A172 (cell line): ENCODE data around the gene TRIM27. TPM values are rescaled to one million over a fixed set of nuclear protein-coding genes. Genes with fewer than 3 reads are reported as not detected.
"Not testable (repeated sequence)": the region's sequence is repeated elsewhere in the genome, so short reads cannot be mapped to it uniquely, and the experiment has no call there.

Experiments
- DNase-seq: peaks from one replicate; pipeline ENCODE4 v3.0.0-alpha.2; 2015; ENCODE audit warnings: low spot score
- total RNA-seq: library from RNA; depleted of rRNA; stranded (reverse); fragments of >200 nt; shearing (Covaris generic); gene quantifications from 2 replicates; pipeline ENCODE4 v1.2.3, GENCODE V29; 2014; rRNA removed

Gene TRIM27, protein sequence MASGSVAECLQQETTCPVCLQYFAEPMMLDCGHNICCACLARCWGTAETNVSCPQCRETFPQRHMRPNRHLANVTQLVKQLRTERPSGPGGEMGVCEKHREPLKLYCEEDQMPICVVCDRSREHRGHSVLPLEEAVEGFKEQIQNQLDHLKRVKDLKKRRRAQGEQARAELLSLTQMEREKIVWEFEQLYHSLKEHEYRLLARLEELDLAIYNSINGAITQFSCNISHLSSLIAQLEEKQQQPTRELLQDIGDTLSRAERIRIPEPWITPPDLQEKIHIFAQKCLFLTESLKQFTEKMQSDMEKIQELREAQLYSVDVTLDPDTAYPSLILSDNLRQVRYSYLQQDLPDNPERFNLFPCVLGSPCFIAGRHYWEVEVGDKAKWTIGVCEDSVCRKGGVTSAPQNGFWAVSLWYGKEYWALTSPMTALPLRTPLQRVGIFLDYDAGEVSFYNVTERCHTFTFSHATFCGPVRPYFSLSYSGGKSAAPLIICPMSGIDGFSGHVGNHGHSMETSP
- total RNA-seq, result 59.1 and 66.4 TPM in 2 replicates

DNA sequence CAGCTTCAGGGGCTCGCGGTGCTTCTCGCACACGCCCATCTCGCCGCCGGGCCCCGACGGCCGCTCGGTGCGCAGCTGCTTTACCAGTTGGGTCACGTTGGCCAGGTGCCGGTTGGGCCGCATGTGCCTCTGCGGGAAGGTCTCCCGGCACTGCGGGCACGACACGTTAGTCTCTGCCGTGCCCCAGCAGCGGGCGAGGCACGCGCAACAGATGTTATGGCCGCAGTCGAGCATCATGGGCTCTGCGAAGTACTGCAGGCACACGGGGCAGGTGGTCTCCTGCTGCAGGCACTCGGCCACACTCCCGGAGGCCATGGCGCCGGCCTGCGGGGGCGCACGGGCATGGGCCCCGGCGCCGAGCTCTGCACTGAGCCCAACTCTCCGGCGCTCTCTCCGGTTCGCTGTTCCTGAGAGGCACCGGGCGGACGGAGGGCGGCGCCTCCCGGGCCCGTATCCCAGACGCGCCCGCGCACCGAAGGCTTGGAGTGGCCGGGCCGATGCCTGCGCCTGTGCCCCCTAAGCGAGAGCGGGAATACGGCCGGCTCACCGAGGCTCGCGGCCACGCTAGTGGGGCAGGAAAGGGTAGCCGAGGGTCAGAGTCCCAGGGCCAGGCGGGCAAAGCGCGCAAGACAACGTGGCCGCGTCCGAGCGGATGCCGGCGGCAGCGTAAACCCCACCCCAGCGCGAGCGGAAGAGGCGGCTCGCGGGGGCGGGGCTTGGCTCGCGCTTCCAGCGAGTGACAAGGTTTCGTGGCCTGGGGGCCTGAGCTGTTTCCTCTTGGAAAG, at the start of gene TRIM27:
Gene TRIM27 (minus strand): TSS at position 668 of the 785 bp plus-strand sequence. CDS start 353 bp downstream, at position 315.
- peak; percentile 77 for DNase-seq

DNA sequence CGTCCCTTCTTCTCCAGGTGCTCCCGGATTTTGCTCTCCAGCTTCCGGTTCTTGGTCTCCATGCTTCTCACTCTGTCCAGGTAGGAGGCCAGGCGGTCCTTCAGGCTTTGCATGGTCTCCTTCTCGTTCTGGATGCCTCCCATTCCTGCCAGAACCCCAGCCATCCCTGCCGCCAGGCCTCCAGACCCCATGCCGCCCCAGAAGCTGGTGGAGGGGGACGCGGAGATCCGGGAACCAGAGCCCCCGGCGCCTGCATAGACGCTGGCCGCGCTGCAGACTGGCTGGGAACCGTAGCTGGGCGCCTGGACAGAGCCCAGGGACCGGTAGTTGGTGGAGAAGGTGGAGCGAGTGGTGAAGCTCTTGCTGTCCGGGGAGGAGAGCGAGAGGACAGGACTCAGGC, 46.3 kb upstream of the TRIM27 start:
- not testable (repeated sequence) for DNase-seq

DNA sequence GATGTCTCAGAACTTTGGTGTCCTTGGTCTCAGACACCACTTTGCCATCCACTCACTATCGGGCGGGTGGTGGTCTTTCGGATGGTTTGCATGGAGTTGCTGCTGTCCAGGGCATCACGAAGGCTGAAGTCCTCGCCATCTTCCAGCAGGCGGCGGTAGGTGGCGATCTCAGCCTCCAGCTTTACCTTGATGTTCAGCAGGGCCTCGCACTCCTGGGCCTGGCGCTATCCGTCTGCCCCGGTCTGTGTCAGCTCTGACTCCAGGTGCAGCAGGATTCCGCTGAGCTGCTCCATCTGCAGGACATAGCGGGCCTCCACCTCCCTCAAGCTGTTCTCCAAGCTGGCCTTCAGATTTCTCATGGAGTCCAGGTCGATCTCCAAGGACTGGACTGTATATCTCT, 45.3 kb upstream of the TRIM27 start:
- DNase-seq, result no peak

DNA sequence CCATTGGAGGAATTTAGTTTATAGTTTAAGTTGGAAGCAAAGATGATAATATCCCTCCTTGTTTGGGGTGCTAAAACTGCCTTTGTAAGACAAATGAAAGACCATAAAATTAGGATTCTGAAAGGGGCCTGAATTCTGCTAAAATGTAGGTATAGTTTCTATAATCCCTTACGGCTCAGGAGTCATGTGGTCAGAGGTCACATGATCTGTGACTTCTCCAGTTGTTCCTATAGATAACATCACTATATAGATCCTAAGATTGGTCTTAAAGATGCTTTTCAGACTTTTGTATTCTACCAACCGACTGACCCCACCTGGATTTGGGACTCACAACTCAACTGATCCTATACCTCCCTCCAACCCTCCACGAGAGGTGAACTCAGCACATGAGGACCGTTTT, 44.7 kb upstream of the TRIM27 start:
- DNase-seq, result no peak

DNA sequence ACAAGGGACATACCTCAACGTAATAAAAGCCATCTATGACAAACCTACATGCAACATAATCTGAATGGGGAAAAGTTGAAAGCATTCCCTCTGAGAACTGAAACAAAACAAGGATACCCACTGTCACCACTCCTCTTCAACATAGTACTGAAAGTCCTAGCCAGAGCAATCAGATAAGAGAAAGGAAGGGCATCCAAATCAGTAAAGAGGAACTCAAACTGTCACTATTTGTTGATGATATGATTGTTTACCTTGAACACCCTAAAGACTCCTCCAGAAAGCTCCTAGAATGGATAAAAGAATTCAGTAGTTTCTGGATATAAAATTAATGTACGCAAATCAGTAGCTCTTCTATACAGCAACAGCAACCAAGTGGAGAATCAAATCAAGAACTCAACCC, 41.9 kb upstream of the TRIM27 start:
- DNase-seq, result no peak

DNA sequence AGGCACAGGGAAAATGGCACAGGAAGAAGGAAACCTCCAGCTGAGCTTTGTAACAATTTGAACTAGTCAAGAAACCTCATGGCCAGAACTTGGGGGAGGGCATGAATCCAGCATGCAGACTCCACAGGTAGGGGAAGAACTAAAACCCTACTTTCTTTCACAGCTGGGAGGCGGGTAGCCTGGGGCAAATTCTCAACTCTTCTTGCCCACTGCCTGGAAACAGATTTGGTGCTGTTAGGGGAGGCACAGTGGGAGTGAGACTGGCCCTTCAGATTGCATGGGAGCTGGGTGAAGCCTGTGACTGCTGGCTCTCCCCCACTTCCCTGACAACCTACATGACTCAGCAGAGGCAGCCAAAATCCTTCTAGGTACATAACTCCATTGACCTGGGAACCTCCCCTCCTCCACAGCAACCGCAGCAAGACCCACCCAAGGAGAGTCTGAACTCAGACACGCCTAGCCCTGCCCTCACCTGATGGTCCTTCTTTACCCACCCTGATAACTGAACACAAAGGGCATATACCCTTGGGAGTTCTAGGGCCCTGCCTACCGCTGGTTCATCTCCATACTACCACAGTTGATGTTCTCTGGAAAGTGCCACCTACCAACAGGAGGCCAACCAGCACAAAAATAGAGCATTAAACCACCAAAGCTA, 37.2 kb upstream of the TRIM27 start:
- DNase-seq, result no peak

DNA sequence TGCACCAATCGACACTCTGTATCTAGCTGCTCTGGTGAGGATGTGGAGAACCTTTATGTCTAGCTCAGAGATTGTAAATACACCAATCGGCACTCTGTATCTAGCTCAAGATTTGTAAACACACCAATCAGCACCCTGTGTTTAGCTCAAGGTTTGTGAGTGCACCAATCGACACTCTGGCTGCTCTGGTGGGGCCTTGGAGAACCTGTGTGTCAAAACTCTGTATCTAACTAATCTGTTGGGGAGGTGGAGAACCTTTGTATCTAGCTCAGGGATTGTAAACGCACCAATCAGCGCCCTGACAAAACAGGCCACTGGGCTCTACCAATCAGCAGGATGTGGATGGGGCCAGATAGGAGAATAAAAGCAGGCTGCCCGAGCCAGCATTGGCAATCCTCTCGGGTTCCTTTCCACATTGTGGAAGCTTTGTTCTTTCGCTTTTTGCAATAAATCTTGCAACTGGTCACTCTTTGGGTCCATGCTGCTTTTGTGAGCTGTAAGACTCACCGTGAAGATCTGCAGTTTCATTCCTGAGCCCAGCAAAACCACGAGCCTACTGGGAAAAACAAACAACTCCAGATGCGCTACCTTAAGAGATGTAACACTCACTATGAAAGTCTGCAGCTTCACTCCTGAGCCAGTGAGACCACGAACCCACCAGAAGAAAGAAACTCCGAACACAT, 34.9 kb upstream of the TRIM27 start:
- DNase-seq, result not testable (repeated sequence)

DNA sequence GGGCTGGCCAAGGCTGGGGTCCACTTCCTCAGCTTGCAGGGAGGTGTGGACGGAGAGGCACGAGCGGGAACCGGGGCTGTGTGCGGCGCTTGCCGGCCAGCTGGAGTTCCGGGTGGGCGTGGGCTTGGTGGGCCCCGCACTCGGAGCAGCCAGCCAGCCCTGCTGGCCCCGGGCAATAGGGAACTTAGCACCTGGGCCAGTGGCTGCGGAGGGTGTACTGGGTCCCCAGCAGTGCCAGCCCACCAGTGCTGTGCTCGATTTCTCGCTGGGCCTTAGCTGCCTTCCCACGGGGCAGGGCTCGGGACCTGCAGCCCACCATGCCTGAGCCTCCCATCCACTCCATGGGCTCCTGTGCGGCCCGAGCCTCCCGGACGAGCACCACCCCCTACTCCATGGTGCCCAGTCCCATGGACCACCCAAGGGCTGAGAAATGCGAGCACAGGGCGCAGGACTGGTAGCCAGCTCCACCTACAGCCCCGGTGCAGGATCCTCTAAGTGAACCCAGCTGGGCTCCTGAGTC, 34.1 kb upstream of the TRIM27 start:
- DNase-seq, result not testable (repeated sequence)

DNA sequence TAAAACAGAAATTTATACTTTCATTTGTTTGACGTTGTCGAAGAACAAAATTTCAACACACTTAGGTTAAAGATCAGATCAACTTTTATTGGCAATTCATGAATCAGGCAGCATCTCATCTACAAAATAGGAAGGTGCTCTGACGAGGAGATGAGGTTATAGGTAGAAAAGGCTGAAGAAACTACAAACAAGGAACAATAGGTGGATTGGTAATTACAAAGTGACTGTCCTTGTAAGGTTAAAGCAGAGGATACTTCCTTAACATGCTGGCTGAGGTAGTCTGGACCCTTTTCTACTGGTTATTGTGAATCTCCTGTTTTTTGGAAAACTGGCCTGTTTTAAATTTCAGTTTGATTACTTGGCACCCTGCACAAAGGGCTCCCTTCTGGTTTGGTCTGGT, 32.5 kb upstream of the TRIM27 start:
- no peak for DNase-seq

DNA sequence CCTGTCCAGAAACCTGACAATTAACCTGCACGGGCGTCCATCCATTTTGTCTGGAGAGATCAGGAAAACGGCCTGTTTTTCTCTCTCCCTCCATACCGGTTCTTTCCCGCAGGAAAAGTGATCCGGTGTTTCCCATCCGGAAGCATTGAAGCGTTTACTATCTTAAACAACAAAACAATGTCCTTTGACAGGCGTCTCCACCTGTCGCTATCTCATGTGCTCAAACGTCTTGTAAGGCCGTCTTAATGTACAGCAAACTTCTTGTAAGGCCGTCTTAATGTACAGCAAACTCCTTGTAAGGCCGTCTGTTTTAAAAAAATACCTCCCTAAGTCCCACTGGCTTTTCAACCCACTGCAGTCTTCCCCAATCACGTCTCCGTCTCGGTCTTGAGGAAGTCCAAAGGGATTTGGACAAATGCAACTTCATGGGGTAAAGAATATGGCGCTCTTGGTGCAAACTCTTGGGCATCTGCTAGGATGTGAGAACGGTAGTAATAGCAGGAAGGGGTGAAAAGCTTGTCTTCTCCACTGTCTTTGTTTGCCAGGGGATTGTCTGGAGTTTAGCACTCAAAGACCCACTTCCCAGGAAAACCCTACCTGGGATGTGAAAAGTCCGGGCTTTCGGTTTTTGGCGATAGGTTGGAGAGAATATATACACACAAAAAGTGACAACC, 29.9 kb upstream of the TRIM27 start:
- DNase-seq, result peak; percentile 33

DNA sequence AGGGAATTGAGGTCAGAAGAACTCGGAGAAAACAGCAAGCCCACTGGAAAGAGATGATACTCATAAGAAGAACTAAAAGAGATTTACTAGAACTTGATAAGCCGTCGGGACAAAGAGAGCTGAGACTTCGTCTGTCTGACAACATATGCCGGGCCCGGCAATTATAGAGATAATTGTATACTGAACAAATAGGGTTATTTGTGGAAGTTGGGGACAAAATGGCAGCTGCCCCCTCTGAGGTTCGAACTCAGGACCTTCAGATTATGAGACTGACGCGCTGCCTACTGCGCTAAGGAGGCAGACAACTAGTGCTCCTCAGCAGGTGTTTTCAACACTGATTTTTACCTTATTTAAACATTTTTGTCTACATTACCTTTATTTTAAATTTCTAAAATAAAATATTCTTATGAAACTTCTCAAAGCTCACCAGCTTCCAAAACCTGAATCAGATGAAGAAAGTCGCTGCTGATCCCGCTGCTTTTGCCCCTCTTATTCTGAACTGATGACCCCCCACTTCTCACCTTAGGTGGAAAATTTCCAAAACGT, 29.3 kb upstream of the TRIM27 start:
- DNase-seq, result peak; percentile 74

DNA sequence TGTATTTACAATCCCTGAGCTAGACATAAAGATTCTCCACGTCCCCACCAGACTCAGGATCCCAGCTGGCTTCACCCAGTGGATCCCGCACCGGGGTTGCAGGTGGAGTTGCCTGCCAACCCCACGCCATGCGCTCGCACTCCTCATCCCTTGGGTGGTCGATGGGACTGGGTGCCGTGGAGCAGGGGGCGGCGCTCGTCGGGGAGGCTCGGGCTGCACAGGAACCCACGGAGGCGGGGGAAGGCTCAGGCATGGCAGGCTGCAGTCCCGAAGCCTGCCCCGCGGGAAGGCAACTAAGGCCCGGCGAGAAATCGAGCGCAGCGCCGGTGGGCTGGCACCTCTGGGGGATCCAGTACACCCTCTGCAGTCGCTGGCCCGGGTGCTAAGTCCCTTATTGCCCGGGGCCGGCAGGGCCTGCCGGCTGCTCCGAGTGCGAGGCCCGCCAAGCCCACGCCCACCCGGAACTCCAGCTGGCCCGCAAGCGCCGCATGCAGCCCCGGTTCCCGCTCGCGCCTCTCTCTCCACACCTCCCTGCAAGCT, 25.9 kb upstream of the TRIM27 start:
- not testable (repeated sequence) for DNase-seq

DNA sequence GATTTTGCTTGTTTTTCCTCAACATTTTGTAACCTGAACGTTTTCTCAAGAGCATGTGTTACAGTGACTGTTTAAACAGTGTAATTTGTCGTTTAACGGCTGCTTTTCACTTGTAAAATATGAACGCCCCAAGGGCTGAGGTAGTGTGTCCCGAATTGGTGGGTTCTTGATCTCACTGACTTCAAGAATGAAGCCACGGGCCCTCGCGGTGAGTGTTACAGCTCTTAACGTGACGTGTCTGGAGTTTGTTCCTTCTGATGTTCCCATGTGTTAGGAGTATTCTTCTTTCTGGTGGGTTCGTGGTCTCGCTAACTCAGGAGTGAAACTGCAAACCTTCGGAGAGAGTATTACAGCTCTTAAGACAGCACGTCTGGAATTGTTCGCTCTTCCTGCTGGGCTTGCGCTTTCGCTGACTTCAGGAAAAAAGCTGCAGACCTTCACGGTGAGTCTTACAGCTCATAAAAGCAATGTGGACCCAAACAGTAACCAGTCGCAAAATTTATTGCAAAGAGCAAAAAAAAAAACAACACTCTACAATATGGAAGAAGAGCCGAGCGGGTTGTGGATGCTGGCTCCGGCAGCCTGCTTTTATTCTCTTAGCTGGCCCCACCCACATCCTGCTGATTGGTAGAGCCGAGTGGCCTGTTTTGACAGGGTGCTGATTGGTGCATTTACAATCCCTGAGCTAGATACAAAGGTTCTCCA, 25.1 kb upstream of the TRIM27 start:
- no peak for DNase-seq

DNA sequence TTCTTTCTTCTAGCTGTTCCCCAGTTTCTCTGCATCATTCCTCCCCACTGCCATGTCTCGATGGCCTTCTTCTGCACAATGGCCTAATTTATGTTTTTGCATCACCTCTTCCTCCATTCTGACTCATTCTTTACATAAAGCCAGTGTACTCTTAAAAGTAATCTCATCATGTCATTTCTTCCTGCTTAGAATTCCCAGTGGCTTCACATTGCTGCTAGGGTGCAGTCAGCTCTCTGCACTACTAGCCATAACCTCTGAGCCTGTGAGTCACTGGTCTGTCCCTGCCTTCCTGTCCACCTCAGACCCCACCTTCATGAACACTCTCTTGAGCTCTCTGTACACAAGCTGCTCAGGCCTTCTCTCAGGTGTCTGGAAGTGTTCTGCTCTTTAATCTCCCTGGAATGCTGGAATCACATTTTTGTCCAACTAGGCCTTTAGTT, 24.1 kb upstream of the TRIM27 start:
- DNase-seq, result peak; percentile 80

DNA sequence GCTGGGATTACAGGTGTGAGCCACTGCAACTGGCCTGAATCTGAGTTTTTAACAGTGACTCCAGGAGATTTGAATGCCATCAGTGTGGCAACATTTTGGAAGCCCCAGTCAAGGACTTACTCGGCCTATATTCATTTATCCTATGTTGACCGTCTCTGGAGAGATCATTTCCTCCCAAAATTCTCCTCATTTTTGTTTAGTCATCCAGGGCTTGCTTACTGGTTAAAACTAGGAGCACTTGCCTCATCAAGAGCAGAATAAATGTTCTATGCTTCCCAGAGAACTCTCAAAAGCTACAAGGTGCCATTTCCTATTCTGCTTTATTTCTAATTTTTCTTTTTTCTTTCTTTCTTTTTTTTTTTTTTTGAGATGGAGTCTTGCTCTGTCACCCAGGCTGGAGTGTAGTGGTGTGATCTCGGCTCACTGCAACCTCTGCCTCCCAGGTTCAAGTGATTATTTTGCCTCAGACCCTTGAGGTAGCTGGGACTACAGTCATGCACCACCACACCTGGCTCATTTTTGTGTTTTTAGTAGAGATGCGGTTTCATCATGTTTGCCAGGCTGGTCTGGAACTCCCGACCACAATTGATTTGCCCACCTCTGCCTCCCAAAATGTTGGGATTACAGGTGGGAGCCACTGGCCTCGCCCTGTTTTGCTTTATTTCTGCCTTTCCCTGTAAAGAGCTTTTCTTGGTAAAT, 23.4 kb upstream of the TRIM27 start:
- DNase-seq, result no peak

DNA sequence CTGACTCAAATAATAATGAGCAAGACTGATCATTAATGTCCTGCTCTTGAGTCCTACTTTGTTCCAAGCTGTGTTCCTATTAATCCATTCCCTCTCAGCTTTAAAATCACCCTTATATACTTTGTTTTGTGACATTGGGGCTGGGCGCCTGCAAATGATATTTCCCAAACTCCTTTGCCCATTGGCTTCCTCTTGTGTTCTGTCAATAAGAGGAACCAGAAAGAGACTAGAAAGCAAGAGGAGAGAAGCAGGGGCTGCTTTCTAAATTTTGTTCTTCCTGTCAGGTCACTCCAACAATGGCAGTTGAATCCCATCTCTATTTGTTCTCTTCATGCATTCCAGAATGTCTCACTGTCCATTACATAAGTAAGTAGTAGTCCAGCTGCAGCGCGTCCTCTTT, 21.6 kb upstream of the TRIM27 start:
- DNase-seq, result no peak

DNA sequence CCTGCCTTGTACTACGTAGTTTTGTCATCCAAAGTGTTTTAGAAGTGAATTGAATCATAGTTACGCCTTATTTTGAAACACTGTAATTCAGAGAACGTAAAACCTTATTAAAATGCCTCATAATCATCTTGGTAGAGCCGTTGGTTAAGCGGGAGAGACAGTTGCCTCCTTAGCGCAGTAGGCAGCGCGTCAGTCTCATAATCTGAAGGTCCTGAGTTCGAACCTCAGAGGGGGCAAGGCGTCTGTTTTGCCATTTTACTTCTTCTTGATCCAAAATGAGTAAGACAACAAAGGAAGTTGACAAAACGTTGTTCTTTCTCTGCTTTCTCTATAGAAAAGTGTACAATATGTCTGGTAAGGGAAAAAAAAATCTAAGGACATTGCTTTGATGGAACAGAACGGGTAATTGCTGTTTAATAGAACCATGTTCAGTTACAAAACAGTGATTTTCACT, 20.7 kb upstream of the TRIM27 start:
- DNase-seq, result peak; percentile 76

DNA sequence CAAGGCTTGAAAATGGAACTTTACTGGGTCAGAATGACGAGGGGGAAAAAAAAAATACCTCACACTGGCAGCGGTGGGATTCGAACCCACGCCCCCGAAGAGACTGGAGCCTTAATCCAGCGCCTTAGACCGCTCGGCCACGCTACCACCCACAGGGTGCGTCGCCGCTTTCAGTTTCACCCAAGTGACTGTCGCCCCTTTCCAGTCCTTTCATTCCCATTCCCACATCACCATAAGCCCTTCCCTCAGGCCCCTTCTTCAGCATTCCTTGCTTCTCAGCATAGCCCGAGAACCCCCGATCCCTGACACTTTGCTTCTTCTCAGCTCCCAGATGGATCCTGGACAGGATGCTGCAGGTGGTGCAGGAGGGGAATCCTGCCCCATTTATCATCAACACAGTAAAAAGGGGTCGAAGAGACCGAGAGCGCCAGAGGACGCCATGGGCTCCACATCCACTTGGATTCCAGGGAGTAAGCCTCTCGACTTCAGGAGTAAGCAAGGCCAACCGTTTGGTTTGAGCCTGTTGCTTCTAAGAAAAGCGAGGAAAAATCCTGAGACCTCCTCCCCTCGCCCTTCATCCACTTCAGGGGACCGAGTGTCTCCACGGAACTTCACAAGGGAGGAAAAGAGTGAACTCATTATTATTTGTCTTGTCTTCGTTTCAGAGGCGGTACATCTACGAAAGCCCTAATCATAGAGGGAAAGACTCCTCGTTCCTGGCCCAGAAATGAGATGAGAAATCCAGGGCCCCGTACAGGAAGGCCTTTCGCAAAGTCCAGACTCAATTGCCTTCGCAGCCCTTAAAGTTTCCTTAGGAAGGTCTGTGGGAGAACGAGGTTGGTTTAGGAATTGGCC, 20.0 kb upstream of the TRIM27 start:
- peak; percentile 81 for DNase-seq
